ENCODE data around the gene TMBIM6.

GRCh38 chr12:49766115-49766455 is 24.7 kb downstream of the TMBIM6 start:
- TF ChIP-seq CTCF (IDR thresholded peaks at IDR 0.05; ENCODE audit: low read length) (no peak), EZH2phosphoT487 (IDR thresholded peaks at IDR 0.05; ENCODE audit: low read length) (no peak), EZH2 (optimal IDR thresholded peaks at IDR 0.05; ENCODE audit: low read depth, low read length) (no peak)
